Globus pallidus (tissue), 1 donor: Measurements from ENCODE around the gene UNC80.

Experiments used
- DNase-seq: peaks from one replicate; pipeline ENCODE4 v3.0.0-alpha.2; 2015; ENCODE audit warnings: low spot score

The UNC80 gene

GRCh38 chr2:209806318-209806717, 34.7 kb downstream of the UNC80 start:
- no peak for DNase-seq

GRCh38 chr2:209808521-209808920, 36.9 kb downstream of the UNC80 start:
- no peak for DNase-seq

GRCh38 chr2:209809256-209809655, 37.6 kb downstream of the UNC80 start:
- no peak for DNase-seq

- DNase-seq, result no peak
These were observed 46.2 kb downstream of the UNC80 start for GRCh38 chr2:209817844-209818271.

- DNase-seq, result no peak
These were observed 47.3 kb downstream of the UNC80 start for GRCh38 chr2:209818939-209819338.

GRCh38 chr2:209821806-209822205, 50.2 kb downstream of the UNC80 start:
- no peak for DNase-seq

GRCh38 chr2:209823484-209823883, 51.9 kb downstream of the UNC80 start:
- DNase-seq, result no peak

GRCh38 chr2:209824391-209824790, 52.8 kb downstream of the UNC80 start:
- no peak for DNase-seq

GRCh38 chr2:209830722-209831465, 59.3 kb downstream of the UNC80 start:
- DNase-seq, result no peak

GRCh38 chr2:209834767-209835166, 63.1 kb downstream of the UNC80 start:
- no peak for DNase-seq

- no peak for DNase-seq
These were observed 68.8 kb downstream of the UNC80 start for GRCh38 chr2:209840434-209840833.

- DNase-seq, result no peak
These were observed 74.0 kb downstream of the UNC80 start for GRCh38 chr2:209845666-209846065.

- DNase-seq, result no peak
These were observed 93.2 kb downstream of the UNC80 start for GRCh38 chr2:209864716-209865295.

- no peak for DNase-seq
These were observed 96.8 kb downstream of the UNC80 start for GRCh38 chr2:209868271-209868994.

- DNase-seq, result no peak
These were observed 98.4 kb downstream of the UNC80 start for GRCh38 chr2:209870067-209870466.

- peak; percentile 41 for DNase-seq
These were observed 101.0 kb downstream of the UNC80 start for GRCh38 chr2:209872675-209873074.

GRCh38 chr2:209875270-209875669, 103.6 kb downstream of the UNC80 start:
- DNase-seq, result no peak

GRCh38 chr2:209876211-209876610, 104.6 kb downstream of the UNC80 start:
- DNase-seq, result no peak

- no peak for DNase-seq
These were observed 107.1 kb downstream of the UNC80 start for GRCh38 chr2:209878701-209879100.

- no peak for DNase-seq
These were observed 129.0 kb downstream of the UNC80 start for GRCh38 chr2:209900638-209901037.

- no peak for DNase-seq
These were observed 129.5 kb downstream of the UNC80 start for GRCh38 chr2:209901172-209901571.

GRCh38 chr2:209905691-209906090, 134.1 kb downstream of the UNC80 start:
- DNase-seq, result no peak

- DNase-seq, result no peak
These were observed 136.1 kb downstream of the UNC80 start for GRCh38 chr2:209907746-209908145.
